Peyer's patch (tissue), 4 donors: Measurements from ENCODE around the gene OMG. TPM values are rescaled to one million over a fixed set of nuclear protein-coding genes. Genes with fewer than 3 reads are reported as not detected.
"Not testable (repeated sequence)": the region's sequence is repeated elsewhere in the genome, so short reads cannot be mapped to it uniquely, and the experiment has no call there.

Source experiments
- DNase-seq, 3 donors: peaks; one replicate each; pipeline ENCODE4 v3.0.0-alpha.2; 2017 to 2019
- H3K27ac ChIP-seq, 4 donors: fragments of 200-600 bp; sonication (generic); one replicate each; pipeline ENCODE4 v1.5.1; 2016 to 2019
- H3K27me3 ChIP-seq, 2 donors: fragments of 200-600 bp; sonication (generic); one replicate each; pipeline ENCODE4 v1.5.1; 2019
- H3K36me3 ChIP-seq, 3 donors: fragments of 200-600 bp; sonication (generic); one replicate each; pipeline ENCODE4 v1.5.1; 2016 to 2019
- H3K4me1 ChIP-seq, 4 donors: fragments of 200-600 bp; sonication (generic); one replicate each; pipeline ENCODE4 v1.5.1; 2016 to 2019
- H3K4me3 ChIP-seq, 4 donors: fragments of 200-600 bp; sonication (generic); 1 replicate in 3 of 4; 2 replicates in 1 of 4; pipeline ENCODE4 v1.5.1; 2016 to 2019; ENCODE audit warnings: mild to moderate bottlenecking in 1 of 4
- H3K9me3 ChIP-seq, 4 donors: fragments of 200-600 bp; sonication (generic); one replicate each; pipeline ENCODE4 v1.5.1; 2016 to 2019; ENCODE audit warnings: mild to moderate bottlenecking in 1 of 4
- POLR2A ChIP-seq, 2 donors: fragments of 450-650 bp; IDR thresholded peaks; one replicate each; pipeline ENCODE4 v1.5.1; 2017; ENCODE audit warnings: antibody characterized with exemption in 2 of 2, mild to moderate bottlenecking in 2 of 2, moderate library complexity in 2 of 2
- total RNA-seq, 4 donors: library from RNA; depleted of rRNA; stranded (reverse); fragments of >200 nt; gene quantifications; one replicate each; pipeline ENCODE4 v1.1.0, GENCODE V29; 2016
- TF ChIP-seq, protein P1 (sequence below), 6 experiments: fragments of 450-650 bp in 4 of 6; fragments of 200-600 bp in 2 of 6; sonication (generic) in 1 of 6; IDR thresholded peaks; one replicate each; pipeline ENCODE4 v1.5.1; 2017 to 2019; ENCODE audit warnings: antibody characterized with exemption in 6 of 6, mild to moderate bottlenecking in 3 of 6, moderate library complexity in 1 of 6

The OMG gene
- total RNA-seq, 4 donors from 2014 or later, result not detected

GRCh38 chr17:31293581-31293980, 3.5 kb downstream of the OMG start:
- Histone ChIP-seq H3K9me3 (no peaks in the 10 kb centered on the region), H3K4me1 (no peaks in the 10 kb centered on the region), H3K27ac (no peak overlapping the region), H3K36me3 (no peaks in the 10 kb centered on the region), H3K27me3 (no peaks in the 10 kb centered on the region), H3K4me3 (no peak overlapping the region)
- no peak for TF ChIP-seq POLR2A (IDR thresholded peaks at IDR 0.05)
- TF ChIP-seq, protein P1, sequence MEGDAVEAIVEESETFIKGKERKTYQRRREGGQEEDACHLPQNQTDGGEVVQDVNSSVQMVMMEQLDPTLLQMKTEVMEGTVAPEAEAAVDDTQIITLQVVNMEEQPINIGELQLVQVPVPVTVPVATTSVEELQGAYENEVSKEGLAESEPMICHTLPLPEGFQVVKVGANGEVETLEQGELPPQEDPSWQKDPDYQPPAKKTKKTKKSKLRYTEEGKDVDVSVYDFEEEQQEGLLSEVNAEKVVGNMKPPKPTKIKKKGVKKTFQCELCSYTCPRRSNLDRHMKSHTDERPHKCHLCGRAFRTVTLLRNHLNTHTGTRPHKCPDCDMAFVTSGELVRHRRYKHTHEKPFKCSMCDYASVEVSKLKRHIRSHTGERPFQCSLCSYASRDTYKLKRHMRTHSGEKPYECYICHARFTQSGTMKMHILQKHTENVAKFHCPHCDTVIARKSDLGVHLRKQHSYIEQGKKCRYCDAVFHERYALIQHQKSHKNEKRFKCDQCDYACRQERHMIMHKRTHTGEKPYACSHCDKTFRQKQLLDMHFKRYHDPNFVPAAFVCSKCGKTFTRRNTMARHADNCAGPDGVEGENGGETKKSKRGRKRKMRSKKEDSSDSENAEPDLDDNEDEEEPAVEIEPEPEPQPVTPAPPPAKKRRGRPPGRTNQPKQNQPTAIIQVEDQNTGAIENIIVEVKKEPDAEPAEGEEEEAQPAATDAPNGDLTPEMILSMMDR (IDR thresholded peaks at IDR 0.05), result no peak
- no peak for DNase-seq

GRCh38 chr17:31291820-31292219, 5.2 kb downstream of the OMG start:
- no peak overlapping the region for H3K4me3 ChIP-seq
- no peak overlapping the region for H3K27ac ChIP-seq
- no peaks in the 10 kb centered on the region for H3K27me3 ChIP-seq
- H3K36me3 ChIP-seq, result no peaks in the 10 kb centered on the region
- DNase-seq, result no peak
- no peaks in the 10 kb centered on the region for H3K9me3 ChIP-seq
- no peaks in the 10 kb centered on the region for H3K4me1 ChIP-seq
- TF ChIP-seq, protein P1 (IDR thresholded peaks at IDR 0.05), result no peak
- TF ChIP-seq POLR2A (IDR thresholded peaks at IDR 0.05), result no peak

- H3K9me3 ChIP-seq, result no peaks in the 10 kb centered on the region
- no peak overlapping the region for H3K27ac ChIP-seq
- H3K4me1 ChIP-seq, result no peaks in the 10 kb centered on the region
- no peak for DNase-seq
- no peaks in the 10 kb centered on the region for H3K27me3 ChIP-seq
- no peaks in the 10 kb centered on the region for H3K36me3 ChIP-seq
- TF ChIP-seq, protein P1 (IDR thresholded peaks at IDR 0.05), result no peak
- H3K4me3 ChIP-seq, result no peak overlapping the region
These were observed 7.2 kb downstream of the OMG start for GRCh38 chr17:31289790-31290189.

DNA sequence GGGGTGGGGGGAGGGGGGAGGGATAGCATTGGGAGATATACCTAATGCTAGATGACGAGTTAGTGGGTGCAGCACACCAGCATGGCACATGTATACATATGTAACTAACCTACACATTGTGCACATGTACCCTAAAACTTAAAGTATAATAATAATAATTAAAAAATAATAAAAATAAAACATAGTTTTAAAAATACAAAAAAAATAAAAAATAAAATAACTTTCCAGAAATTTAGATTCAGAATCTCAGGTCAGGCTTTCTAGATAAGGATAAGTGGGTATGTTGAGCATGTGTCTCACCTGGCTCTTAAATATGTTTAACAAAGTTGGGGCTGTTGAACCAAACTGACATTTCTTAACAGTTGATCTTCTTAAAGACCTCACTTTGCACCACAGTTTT, 9.1 kb downstream of the OMG start:
- H3K4me3 ChIP-seq, H3K9me3 ChIP-seq, H3K4me1 ChIP-seq, H3K27ac ChIP-seq, H3K27me3 ChIP-seq, H3K36me3 ChIP-seq, DNase-seq: not testable (repeated sequence)

- H3K4me1 ChIP-seq, result no peaks in the 10 kb centered on the region
- no peak overlapping the region for H3K4me3 ChIP-seq
- H3K27me3 ChIP-seq, result no peaks in the 10 kb centered on the region
- no peak overlapping the region for H3K27ac ChIP-seq
- no peaks in the 10 kb centered on the region for H3K9me3 ChIP-seq
- H3K36me3 ChIP-seq, result no peaks in the 10 kb centered on the region
- TF ChIP-seq, protein P1 (IDR thresholded peaks at IDR 0.05), result no peak
- no peak for TF ChIP-seq POLR2A (IDR thresholded peaks at IDR 0.05)
- DNase-seq, result no peak
These were observed 10.5 kb downstream of the OMG start for GRCh38 chr17:31286587-31286986.

- Histone ChIP-seq H3K36me3 (no peaks in the 10 kb centered on the region), H3K27ac (no peak overlapping the region), H3K9me3 (no peaks in the 10 kb centered on the region), H3K4me3 (no peak overlapping the region), H3K4me1 (no peaks in the 10 kb centered on the region), H3K27me3 (no peaks in the 10 kb centered on the region)
- TF ChIP-seq POLR2A (IDR thresholded peaks at IDR 0.05), result no peak
- TF ChIP-seq, protein P1 (IDR thresholded peaks at IDR 0.05), result no peak
- DNase-seq, result no peak
These were observed 13.2 kb downstream of the OMG start for GRCh38 chr17:31283841-31284240.
